Natural killer cell (primary cell): Measurements from ENCODE around the gene MYO1D. TPM values are rescaled to one million over a fixed set of nuclear protein-coding genes. Genes with fewer than 3 reads are reported as not detected.

Experiments used
- ATAC-seq, 3 donors: fragments of 150-1000 bp in 2 of 3; fragments of 200-7000 bp in 1 of 3; cut with Tn5 transposase; 1 replicate in 1 of 3; 2 replicates in 2 of 3; pipeline ENCODE4 v1.10.0; 2021; ENCODE audit warnings: mild to moderate bottlenecking in 2 of 3, moderate library complexity in 2 of 3
- DNase-seq, 2 donors: peaks; one replicate each; pipeline versions ENCODE4 v3.0.0 to v3.0.0-alpha.2; 2013 to 2021; ENCODE audit warnings: mixed read lengths in 1 of 2
- H3K27ac ChIP-seq: one replicate; pipeline ENCODE4 v1.5.1; 2013; ENCODE audit warnings: mild to moderate bottlenecking, low read length
- H3K27me3 ChIP-seq: one replicate; pipeline ENCODE4 v1.6.1; 2013; ENCODE audit warnings: low read length; ENCODE audit not compliant: control insufficient read depth, insufficient read depth
- H3K36me3 ChIP-seq: one replicate; pipeline ENCODE4 v1.6.1; 2013; ENCODE audit warnings: low read length; ENCODE audit not compliant: control insufficient read depth, insufficient read depth
- H3K4me1 ChIP-seq: one replicate; pipeline ENCODE4 v1.6.1; 2013; ENCODE audit warnings: low read length; ENCODE audit not compliant: control insufficient read depth, insufficient read depth
- H3K4me3 ChIP-seq: one replicate; pipeline ENCODE4 v1.5.1; 2013; ENCODE audit warnings: low read length
- H3K9me3 ChIP-seq: one replicate; pipeline ENCODE4 v1.6.1; 2013; ENCODE audit warnings: low read length; ENCODE audit not compliant: control insufficient read depth, insufficient read depth
- H3K27ac Mint-ChIP-seq, 2 donors: one replicate each; pipeline ENCODE4 v1.8.0; 2022; ENCODE audit warnings: mild to moderate bottlenecking in 2 of 2, mixed read lengths in 2 of 2, moderate library complexity in 1 of 2
- H3K27me3 Mint-ChIP-seq, 2 donors: one replicate each; pipeline ENCODE4 v1.8.0; 2022; ENCODE audit warnings: low read depth in 2 of 2, mixed read lengths in 2 of 2
- H3K36me3 Mint-ChIP-seq: one replicate; pipeline ENCODE4 v1.8.0; 2022; ENCODE audit warnings: mixed read lengths
- H3K4me1 Mint-ChIP-seq, 2 donors: one replicate each; pipeline ENCODE4 v1.8.0; 2022; ENCODE audit warnings: mixed read lengths in 2 of 2
- H3K4me3 Mint-ChIP-seq: one replicate; pipeline ENCODE4 v1.8.0; 2022; ENCODE audit warnings: mild to moderate bottlenecking, moderate library complexity, mixed read lengths
- H3K9me3 Mint-ChIP-seq, 2 donors: one replicate each; pipeline ENCODE4 v1.8.0; 2022; ENCODE audit warnings: mixed read lengths in 2 of 2
- WGBS: methylation state at CpG from one replicate; pipeline ENCODE4 v1.1.7; 2013; ENCODE audit warnings: missing lambda C conversion rate; ENCODE audit not compliant: insufficient coverage; 5-methylcytosine and 5-hydroxymethylcytosine counted together
- intact Hi-C: fragments of 100-400 bp; cut with micrococcal nuclease; formaldehyde crosslinking; loops from one replicate; pipeline ENCODE4 v1.14.2; 2022
- total RNA-seq, 4 donors: library from RNA; stranded (reverse); fragments of 120-200 nt in 1 of 4; gene quantifications; one replicate each; pipeline versions ENCODE4 v1.2.3 to v1.2.4, GENCODE V29; 2013 to 2022
- TF ChIP-seq, protein P1 (sequence below): fragments of 200-600 bp; IDR thresholded peaks from one replicate; pipeline ENCODE4 v1.8.0; 2022; ENCODE audit warnings: antibody characterized with exemption

MYO1D gene
- total RNA-seq, 3 donors from 2014 or later (not counting 1 experiment from before 2014, with no cell fraction given) = 6.8 to 20.2 (median 10.5) TPM

DNA sequence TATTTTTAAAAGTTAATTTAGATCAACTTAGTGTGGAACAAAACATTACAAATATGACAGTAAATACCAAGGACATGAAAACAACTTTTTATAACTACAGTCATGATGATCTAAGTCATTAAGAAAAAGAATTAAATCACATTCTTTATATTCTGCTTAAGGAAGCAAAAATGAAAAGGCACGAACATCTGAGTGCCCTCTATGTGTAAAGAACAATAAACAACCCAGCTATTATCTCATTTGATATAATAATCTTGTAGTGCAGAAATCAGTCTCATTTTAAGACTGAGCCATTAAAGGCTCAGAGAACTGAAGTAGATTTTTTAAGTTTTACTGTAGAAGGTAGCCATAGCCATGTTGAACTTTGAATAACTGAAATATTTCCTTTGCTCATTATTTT lies 13.4 kb downstream of the MYO1D start:
- H3K27ac ChIP-seq = no peak overlapping the region
- intact Hi-C loops = no loop called here
- peaks cover 2% of the 10 kb centered on the region for H3K27me3 ChIP-seq
- H3K9me3 Mint-ChIP-seq = no peaks in the 10 kb centered on the region
- peaks cover 5 to 7% of the 10 kb centered on the region in 2 donors for H3K4me1 Mint-ChIP-seq
- no peaks in the 10 kb centered on the region for H3K36me3 Mint-ChIP-seq
- no peak for ATAC-seq
- no CpG with 5 or more reads among the region's 1 CpG for WGBS
- DNase-seq = no peak
- peaks cover 14 to 25% of the 10 kb centered on the region in 2 donors for H3K27me3 Mint-ChIP-seq
- H3K9me3 ChIP-seq = no peaks in the 10 kb centered on the region
- H3K36me3 ChIP-seq = no peaks in the 10 kb centered on the region
- TF ChIP-seq, protein P1, sequence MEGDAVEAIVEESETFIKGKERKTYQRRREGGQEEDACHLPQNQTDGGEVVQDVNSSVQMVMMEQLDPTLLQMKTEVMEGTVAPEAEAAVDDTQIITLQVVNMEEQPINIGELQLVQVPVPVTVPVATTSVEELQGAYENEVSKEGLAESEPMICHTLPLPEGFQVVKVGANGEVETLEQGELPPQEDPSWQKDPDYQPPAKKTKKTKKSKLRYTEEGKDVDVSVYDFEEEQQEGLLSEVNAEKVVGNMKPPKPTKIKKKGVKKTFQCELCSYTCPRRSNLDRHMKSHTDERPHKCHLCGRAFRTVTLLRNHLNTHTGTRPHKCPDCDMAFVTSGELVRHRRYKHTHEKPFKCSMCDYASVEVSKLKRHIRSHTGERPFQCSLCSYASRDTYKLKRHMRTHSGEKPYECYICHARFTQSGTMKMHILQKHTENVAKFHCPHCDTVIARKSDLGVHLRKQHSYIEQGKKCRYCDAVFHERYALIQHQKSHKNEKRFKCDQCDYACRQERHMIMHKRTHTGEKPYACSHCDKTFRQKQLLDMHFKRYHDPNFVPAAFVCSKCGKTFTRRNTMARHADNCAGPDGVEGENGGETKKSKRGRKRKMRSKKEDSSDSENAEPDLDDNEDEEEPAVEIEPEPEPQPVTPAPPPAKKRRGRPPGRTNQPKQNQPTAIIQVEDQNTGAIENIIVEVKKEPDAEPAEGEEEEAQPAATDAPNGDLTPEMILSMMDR = no peak
- no peaks in the 10 kb centered on the region for H3K4me1 ChIP-seq
- H3K4me3 Mint-ChIP-seq = no peak overlapping the region
- no peak overlapping the region for H3K27ac Mint-ChIP-seq
- H3K4me3 ChIP-seq = no peak overlapping the region

DNA sequence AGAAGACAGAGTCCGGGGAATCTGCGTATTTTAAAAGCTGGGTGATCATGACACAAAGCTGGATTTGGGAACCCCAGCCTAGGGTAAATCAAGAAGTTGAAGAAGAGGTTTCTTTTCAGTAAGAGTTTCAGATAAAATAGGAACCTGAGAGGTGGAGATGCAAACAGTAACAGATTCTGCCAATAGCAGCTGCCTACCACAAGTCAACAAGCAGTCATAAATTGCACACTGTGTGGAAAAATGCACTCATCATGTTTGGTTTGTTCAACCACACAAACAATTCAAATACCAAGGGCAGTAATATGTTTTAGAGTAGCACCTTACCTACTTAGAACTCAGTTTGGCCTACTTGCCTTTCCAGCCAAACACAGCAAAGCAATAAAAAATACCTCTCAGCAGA lies 14.0 kb downstream of the MYO1D start:
- Mint-ChIP-seq H3K9me3 (no peaks in the 10 kb centered on the region), H3K4me1 (peaks cover 5 to 7% of the 10 kb centered on the region in 2 donors), H3K27ac (no peak overlapping the region), H3K36me3 (no peaks in the 10 kb centered on the region), H3K27me3 (peaks cover 11 to 25% of the 10 kb centered on the region in 2 donors), H3K4me3 (no peak overlapping the region)
- no peak overlapping the region for H3K27ac ChIP-seq
- no peak overlapping the region for H3K4me3 ChIP-seq
- WGBS = 96% methylated on average over 2 of the region's 2 CpGs
- peaks cover 2% of the 10 kb centered on the region for H3K27me3 ChIP-seq
- ATAC-seq (no peak), DNase-seq (no peak)
- H3K4me1 ChIP-seq = no peaks in the 10 kb centered on the region
- no peaks in the 10 kb centered on the region for H3K36me3 ChIP-seq
- TF ChIP-seq, protein P1 = no peak
- intact Hi-C loops = no loop called here
- H3K9me3 ChIP-seq = no peaks in the 10 kb centered on the region

DNA sequence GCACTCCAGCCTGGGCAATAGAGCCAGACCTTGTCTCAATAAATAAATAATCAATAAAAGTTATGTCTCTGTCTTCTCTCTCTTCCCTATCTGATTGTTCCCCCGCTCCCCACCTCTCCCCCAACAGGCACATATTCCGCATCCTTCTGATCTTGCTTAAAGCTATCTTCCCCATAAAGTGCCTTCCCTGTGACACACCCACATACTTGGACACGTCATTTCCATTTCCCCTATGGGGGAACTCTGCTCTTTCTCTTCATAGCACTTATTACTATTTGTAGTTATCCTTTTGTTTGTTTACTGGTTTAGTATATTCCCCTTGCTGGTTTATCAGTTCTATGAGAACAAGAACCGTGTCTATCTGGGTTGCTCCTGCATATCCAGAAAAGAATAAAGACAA lies 14.9 kb downstream of the MYO1D start:
- no peaks in the 10 kb centered on the region for H3K9me3 Mint-ChIP-seq
- TF ChIP-seq, protein P1 = no peak
- no peaks in the 10 kb centered on the region for H3K36me3 ChIP-seq
- DNase-seq = no peak
- H3K4me3 ChIP-seq = no peak overlapping the region
- 95% methylated on average over 3 of the region's 4 CpGs for WGBS
- no peaks in the 10 kb centered on the region for H3K4me1 ChIP-seq
- peaks cover 2% of the 10 kb centered on the region for H3K27me3 ChIP-seq
- H3K27ac ChIP-seq = no peak overlapping the region
- intact Hi-C loops = no loop called here
- no peak for ATAC-seq
- peaks cover 14 to 25% of the 10 kb centered on the region in 2 donors for H3K27me3 Mint-ChIP-seq
- peaks cover 5 to 7% of the 10 kb centered on the region in 2 donors for H3K4me1 Mint-ChIP-seq
- no peak overlapping the region for H3K4me3 Mint-ChIP-seq
- no peaks in the 10 kb centered on the region for H3K36me3 Mint-ChIP-seq
- H3K9me3 ChIP-seq = no peaks in the 10 kb centered on the region
- H3K27ac Mint-ChIP-seq = no peak overlapping the region

DNA sequence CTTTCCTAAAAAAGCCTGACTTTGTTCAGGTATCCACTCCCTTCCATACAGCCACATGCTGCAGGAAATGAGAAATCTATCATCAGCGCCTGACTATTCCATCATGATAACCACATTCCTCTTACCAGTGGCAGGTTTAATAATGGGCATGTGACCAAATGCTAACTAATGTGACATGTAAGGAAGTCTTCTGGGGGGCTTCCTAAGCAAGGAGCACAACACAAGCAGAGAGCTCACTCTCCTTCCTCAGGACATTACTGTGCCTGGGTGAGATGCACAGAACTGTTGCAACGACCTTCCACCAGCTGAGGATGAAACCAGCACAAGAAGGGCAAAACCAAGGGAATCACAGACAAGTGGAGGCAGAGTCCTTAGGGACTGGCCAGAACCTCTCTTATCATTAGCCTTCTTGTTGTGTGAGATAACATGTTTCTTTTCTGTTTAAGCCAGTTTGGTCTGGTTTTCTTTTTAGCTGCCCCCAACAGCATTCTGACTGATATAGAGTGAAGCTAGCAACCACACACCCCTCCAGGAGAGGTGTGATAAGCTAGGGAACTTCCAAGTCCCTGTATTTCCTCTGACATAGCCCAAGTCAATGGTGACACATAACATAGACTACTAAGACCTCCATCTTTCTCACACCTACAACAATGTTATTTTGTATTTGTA lies 16.9 kb downstream of the MYO1D start:
- H3K27ac ChIP-seq = no peak overlapping the region
- no peaks in the 10 kb centered on the region for H3K36me3 ChIP-seq
- Mint-ChIP-seq H3K9me3 (no peaks in the 10 kb centered on the region), H3K36me3 (no peaks in the 10 kb centered on the region), H3K4me3 (no peak overlapping the region), H3K27me3 (peaks cover 14 to 25% of the 10 kb centered on the region in 2 donors), H3K27ac (no peak overlapping the region), H3K4me1 (peaks cover 5 to 7% of the 10 kb centered on the region in 2 donors)
- TF ChIP-seq, protein P1 = no peak
- no peaks in the 10 kb centered on the region for H3K4me1 ChIP-seq
- DNase-seq (no peak), ATAC-seq (peak; percentile 83 to 98 (median 95))
- no peak overlapping the region for H3K4me3 ChIP-seq
- intact Hi-C loops = no loop called here
- no peaks in the 10 kb centered on the region for H3K9me3 ChIP-seq
- 83% methylated on average over 2 of the region's 2 CpGs for WGBS
- H3K27me3 ChIP-seq = peaks cover 2% of the 10 kb centered on the region
